GM18520 (cell line): ENCODE measurements around the gene TP73.
"Not testable (repeated sequence)": the region's sequence is repeated elsewhere in the genome, so short reads cannot be mapped to it uniquely, and the experiment has no call there.

Source experiments
- ATAC-seq: cut with Tn5 transposase; IDR thresholded peaks from one replicate; pipeline ENCODE4 v1.9.1; 2021; ENCODE audit not compliant: unreplicated experiment

The TP73 gene

DNA sequence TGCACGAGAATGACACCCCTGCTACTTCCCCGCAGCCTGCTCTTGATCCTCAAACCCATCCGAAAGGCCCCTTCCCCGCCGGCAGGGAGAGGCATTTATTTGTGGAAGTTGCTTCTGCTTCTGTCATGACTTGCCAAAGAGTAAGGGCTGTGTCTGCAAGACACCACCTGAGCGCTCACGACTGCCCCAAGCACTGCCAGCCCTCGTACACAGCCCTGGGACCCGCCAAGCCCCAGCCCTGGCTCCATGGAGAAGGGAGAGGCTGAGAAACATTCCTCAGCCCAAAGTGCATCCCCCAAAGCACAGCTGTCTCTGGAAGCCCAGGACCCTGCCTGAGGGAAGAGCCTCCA, 33.8 kb upstream of the TP73 start:
- no peak for ATAC-seq

DNA sequence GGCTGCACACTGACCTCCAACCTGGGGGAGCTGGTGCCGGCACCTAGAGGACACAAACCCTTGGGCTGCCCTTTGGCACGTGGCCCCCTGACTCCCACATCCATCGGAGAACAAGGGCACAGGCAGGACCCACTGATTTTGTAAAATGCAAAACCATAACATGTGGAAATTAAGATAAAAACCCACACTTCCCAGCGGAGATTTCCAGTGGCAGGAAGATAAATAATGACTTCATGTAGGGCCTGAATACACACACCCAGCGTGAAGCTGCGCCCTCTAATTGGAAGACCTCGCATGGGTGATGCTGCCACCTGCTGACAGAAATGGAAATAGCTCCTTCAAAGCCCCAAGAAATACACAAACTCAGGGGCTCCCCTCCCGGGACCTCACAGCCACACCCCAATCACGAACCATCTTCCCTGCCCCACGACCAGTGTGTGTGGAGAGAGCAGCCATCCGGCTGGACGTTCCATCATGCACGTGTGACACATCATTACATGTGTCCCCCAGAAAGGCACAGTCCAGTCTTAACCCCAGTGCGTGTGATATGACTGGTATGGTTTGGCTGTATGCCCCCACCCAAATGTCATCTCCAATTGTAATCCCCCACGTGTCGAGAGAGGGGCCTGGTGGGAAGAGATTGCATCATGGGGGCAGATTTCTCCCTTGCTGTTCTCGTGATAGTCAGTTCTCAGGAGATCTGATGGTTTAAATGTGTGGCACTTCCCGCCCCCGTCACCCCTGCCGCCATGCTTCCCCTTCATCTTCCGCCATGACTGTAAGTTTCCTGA, 33.2 kb upstream of the TP73 start:
- ATAC-seq: no peak

- ATAC-seq: no peak
Measured at GRCh38 chr1:3620708-3621107, 31.6 kb upstream of the TP73 start.

GRCh38 chr1:3621151-3621671, 31.1 kb upstream of the TP73 start:
- ATAC-seq: not testable (repeated sequence)

DNA sequence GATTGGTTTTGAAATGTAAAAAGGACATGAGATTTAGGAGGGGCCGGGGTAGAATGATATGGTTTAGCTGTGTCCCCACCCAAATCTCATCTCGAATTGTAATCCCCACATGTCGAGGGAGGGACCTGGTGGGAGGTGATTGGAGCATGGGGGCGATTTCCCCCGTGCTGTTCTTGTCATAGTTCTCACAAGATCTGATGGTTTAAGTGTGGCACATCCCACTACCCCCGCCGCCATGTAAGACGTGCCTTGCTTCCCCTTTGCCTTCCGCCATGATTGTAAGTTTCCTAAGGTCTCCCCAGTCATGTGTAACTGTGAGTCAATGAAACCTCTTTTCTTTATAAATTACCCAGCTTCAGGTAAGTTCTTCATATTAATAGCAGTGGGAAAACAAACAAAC, 30.2 kb upstream of the TP73 start:
- ATAC-seq: not testable (repeated sequence)

DNA sequence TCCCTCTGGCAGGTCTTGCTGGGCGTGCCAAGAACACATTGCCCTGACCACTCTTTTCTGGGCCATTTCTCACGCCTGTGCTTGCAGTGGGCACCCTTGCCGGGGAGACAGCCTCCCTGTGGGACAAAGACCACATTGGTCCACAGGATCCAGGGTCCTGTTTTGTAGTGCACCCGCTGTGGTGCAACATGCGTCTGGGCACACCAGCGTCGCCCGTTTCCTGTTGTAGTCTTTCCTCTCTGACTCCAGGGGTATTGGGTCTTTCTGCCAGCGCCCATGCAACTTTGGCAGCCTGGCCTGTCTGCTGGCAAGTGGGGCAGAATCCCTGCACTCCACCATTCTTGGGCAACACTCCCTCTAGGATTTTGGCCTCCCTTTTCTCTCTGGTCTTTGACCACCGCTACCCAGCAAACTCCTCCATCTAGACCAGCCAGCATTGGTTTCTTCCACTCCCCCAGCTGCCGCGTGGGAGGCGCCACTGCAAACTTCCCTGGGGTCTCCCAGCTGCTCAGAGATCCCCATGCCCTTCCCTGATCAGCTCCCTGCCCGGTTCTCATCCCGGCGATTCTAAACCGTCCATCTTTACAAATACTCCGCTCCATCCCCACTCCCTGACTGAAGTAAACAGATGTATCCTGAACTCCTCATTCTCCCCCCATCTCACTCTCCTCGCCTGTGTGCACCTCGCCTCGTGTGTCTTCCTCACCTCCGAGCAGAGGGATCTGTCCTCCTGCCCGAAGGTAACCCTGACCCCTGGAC, 28.7 kb upstream of the TP73 start:
- ATAC-seq: no peak

- ATAC-seq: peak; percentile 93
Measured at GRCh38 chr1:3624200-3625136, 27.8 kb upstream of the TP73 start, which contains the start of gene TPRG1L. Gene TPRG1L, plus strand, starts transcription at chr1:3625015. Its CDS starts 58 bp downstream, at chr1:3625073.

DNA sequence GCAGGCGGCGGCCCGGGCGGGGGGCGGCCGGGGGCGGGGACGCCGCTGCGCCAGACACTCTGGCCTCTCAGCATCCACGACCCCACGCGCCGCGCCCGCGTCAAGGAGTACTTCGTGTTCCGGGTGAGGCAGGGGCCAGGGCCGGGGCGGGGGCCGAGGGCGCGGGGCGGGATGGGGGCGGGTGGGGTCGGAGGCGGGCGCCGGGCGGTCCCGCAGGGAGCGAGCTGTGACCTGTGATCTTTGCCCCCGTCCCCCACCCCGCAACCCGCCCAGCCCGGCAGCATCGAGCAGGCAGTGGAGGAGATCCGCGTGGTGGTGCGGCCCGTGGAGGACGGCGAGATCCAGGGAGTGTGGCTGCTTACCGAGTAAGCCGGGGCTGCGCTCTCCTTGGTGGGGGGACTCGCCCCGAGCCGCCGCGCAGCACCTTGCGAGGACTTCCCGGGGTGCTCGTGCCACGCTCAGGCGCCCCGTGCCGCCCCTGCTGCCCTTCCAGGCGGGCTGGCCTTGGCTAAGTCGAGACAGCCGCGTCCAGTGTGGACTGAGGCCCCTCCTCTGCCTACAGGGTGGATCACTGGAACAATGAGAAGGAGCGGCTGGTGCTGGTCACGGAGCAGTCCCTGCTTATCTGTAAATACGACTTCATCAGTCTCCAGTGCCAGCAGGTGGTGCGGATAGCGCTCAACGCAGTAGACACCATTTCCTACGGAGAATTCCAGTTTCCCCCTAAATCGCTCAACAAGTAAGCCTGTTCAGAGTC, 27.0 kb upstream of the TP73 start:
- no peak for ATAC-seq

DNA sequence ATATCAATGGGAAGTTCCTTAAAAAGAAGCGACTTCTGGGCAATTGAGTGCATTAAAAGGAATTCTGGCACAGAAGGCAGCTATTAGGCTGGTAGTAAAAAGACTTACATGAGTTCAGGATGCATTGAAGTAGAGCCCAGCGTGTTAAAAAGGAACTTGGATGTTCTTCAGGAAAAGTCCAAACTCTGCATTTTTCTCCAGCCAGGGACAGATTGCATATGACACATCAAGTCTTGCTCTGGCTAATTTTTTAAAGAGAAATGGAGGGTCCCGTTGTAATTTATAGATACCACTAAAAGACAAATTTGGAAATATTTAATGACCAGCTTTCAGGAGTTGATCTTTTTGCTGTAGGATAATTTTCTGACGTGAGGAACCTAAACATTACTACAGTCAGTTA, 26.3 kb upstream of the TP73 start:
- no peak for ATAC-seq

GRCh38 chr1:3627515-3628253, 24.6 kb upstream of the TP73 start:
- ATAC-seq: no peak

GRCh38 chr1:3628445-3628844, 23.9 kb upstream of the TP73 start:
- no peak for ATAC-seq

DNA sequence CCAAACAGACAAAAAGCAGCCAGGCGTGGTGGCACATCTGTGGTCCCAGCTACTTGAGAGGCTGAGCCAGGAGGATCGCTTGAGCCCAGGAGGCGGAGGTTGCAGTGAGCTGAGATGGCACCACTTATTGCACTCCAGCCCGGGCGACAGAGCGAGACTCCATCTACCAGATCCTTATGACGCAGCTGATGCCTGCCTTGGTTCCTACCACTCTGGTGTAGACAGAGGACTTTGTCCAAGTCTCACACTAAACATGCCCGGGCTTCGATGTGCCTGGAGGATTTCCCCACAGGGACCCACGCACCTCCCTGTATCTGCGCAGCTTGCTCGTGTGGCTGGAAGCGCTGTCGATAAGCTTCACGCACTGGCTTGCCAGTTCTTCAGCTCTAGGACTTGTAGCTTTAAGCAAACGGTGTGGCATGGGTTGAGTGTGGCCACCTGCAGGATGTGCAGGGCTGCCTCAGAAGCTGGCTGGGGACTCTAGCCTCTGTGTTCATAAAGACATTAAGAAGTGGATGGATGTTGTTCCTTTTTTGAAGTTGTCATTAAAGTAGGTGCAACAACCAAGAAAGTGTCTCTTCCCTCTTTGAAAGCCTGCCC, 22.7 kb upstream of the TP73 start:
- ATAC-seq: no peak

DNA sequence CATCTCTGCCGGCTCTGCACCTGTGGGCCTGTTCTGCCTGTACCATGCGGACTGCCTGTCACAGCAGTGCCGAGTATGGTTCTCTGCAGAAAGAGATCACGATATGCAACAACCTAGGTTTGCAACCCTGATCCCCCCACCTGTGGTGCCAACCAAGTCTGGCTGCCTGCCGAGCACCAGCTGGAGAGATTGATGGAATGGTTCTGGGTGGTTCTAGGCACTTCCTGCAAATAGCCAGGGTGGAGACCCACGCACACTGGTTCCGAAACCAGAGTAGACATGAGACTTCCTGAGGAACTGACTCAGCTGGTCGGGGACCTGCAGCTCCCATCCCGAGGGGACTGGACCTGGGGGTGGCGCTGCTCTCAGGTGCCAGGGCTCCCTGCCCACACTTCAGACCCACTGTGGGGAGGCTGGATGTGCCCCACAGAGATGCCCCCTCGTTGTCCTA, 22.1 kb upstream of the TP73 start:
- no peak for ATAC-seq

DNA sequence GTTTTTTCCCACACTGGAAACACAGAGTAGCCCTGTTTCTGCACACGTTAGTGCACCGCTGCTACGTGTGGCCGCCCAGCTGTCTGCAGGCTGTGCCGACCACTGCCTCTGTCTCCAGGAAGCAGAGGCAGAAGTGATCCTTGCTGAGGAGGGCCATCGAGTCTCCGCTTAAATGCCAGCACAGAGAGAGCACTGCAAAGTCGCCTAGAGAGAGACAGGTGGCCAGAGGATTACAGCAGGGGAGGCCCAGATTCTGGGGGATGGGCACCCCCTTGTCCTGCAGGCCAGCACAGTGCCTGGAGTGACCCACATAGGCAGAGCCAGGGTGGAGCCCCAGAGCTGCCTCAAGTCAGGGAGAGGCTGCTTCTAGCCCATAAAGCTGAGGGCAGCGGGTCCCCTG, 21.4 kb upstream of the TP73 start:
- ATAC-seq: no peak

DNA sequence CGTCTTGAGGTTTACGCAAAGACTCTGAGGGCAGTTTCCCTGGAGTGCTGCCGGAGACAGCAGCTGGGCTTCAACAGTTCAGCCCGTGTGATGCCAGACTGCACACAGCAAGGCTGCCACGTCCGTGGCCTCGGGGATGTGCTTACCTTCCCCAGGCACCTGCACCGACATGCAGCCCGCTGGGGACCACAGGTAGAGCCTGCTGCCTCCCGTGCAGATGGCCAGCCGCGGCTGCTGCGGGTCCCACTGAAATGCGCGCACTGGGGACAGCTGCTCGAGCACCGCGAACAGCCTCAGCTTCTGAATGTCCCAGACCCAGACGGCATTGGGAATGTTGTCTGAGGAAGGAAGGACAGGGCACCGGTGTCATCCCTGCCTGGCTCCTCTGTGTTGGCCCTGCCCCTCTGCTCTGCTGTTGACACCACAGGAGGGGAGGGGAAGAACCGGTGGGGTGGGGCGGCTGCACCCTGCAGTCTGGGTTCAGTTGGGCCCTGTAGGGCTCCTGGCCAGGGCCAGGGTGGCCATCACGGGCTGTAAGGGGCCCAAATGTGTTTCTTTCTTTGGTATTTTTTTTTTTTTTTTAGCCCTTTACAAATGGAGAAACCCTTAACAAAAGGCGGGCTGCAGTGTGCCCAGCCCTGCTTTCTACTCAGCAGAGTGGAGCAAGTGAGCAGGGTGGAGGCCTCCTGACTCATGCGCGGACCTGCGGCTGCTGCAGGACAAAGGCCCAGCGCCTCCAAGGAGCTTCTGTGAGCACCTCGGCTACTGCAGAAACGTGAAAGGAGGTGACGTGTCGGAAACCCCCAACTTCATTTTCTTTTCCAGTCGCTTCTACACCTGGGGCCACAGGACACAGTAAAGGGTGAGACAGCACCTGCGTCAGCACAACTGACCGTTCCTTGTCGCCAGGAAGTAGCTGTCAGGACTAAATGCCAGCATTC, 20.7 kb upstream of the TP73 start:
- no peak for ATAC-seq

DNA sequence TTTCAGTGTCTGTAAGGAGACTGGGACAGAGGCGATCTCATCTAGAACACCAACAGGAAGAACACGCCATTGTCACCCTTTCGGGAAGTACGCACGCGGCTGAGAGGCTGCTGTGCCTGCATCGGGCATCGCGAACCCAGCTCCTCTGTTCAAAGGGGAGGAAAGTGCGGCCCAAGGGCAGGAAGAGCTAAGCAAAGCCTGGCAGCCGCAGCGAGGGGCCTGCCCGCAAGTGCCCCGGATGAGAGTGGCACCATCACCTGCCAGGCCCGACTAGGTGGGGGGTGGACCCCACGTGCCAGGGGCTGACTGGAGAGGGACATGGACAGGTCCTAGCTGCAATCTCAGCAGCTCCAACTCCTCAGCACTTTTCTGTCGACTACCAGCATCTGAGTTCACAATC, 20.0 kb upstream of the TP73 start:
- ATAC-seq: no peak

DNA sequence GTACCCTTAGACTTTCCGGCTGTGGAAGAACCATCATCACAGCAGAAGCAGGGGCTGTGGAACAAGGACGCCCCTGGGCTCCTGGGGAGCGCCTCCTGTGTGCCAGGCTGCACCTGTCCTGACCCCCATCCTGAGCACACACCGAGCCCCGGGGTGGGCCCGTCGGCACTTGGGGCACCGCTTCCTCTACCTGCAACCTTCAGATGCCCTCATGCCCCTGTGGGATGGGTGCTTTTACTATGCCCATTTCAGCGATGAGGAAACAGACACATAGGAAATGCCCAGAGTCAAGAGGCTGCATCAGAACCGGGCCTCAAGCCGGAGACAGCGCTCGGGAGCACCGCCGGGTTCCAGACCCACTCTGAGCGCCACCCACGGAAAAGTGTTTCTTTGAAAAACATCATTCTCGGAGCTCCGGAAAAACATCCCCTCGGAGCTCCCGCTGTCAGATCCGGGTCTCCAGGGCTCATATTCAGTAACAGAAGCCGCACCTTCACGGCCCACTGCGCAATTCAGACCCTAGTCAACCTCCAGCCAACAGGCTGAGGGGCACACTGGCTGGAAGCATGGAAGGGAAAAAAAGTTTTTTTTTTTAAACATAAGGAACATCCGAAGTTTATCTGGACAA, 19.5 kb upstream of the TP73 start:
- no peak for ATAC-seq
